Measurements from ENCODE around the gene FREM1.

FREM1 gene

GRCh38 chr9:14956208-14956607, 46.0 kb upstream of the FREM1 start:
- no peak for TF ChIP-seq CTCF (IDR thresholded peaks at IDR 0.05; ENCODE audit: insufficient read depth, low read length, poor library complexity, severe bottlenecking)
- no peak for TF ChIP-seq EZH2phosphoT487 (conservative IDR thresholded peaks at IDR 0.05; ENCODE audit: low read length)
- Histone ChIP-seq H3K4me2 (ENCODE audit: low read depth, low read length, poor library complexity, severe bottlenecking) (no peak overlapping the region), H3F3A (ENCODE audit: insufficient read depth) (no peaks in the 10 kb centered on the region), H3K27me3 (ENCODE audit: low read length) (no peaks in the 10 kb centered on the region), H3K36me3 (ENCODE audit: low read length) (no peaks in the 10 kb centered on the region), H4K20me1 (ENCODE audit: low read depth, low read length) (no peaks in the 10 kb centered on the region), H3K4me3 (ENCODE audit: insufficient read depth, low read length, poor library complexity, severe bottlenecking) (no peak overlapping the region), H2AFZ (ENCODE audit: low read depth, low read length, severe bottlenecking) (no peak overlapping the region), H3K9me2 (replicated peaks; ENCODE audit: insufficient read depth, low read length) (no peaks in the 10 kb centered on the region), H3K9me3 (ENCODE audit: insufficient read depth, low read length) (no peaks in the 10 kb centered on the region), H3K9ac (ENCODE audit: low read length) (no peak overlapping the region), H3K27ac (ENCODE audit: low read depth, low read length) (no peak overlapping the region), H3K79me2 (ENCODE audit: insufficient read depth, low read length) (no peaks in the 10 kb centered on the region)

GRCh38 chr9:14945351-14945750, 35.1 kb upstream of the FREM1 start:
- H3K27ac ChIP-seq (ENCODE audit: low read depth, low read length), result no peak overlapping the region
- H3K9me3 ChIP-seq (ENCODE audit: insufficient read depth, low read length), result no peaks in the 10 kb centered on the region
- H3K9ac ChIP-seq (ENCODE audit: low read length), result no peak overlapping the region
- no peaks in the 10 kb centered on the region for H3K36me3 ChIP-seq (ENCODE audit: low read length)
- H3K9me2 ChIP-seq (replicated peaks; ENCODE audit: insufficient read depth, low read length), result no peaks in the 10 kb centered on the region
- no peak for TF ChIP-seq EZH2phosphoT487 (conservative IDR thresholded peaks at IDR 0.05; ENCODE audit: low read length)
- TF ChIP-seq CTCF (IDR thresholded peaks at IDR 0.05; ENCODE audit: insufficient read depth, low read length, poor library complexity, severe bottlenecking), result no peak
- H4K20me1 ChIP-seq (ENCODE audit: low read depth, low read length), result no peaks in the 10 kb centered on the region
- H3K27me3 ChIP-seq (ENCODE audit: low read length), result no peaks in the 10 kb centered on the region
- no peak overlapping the region for H2AFZ ChIP-seq (ENCODE audit: low read depth, low read length, severe bottlenecking)
- no peak overlapping the region for H3K4me2 ChIP-seq (ENCODE audit: low read depth, low read length, poor library complexity, severe bottlenecking)
- H3K4me3 ChIP-seq (ENCODE audit: insufficient read depth, low read length, poor library complexity, severe bottlenecking), result no peak overlapping the region
- H3K79me2 ChIP-seq (ENCODE audit: insufficient read depth, low read length), result no peaks in the 10 kb centered on the region
- no peaks in the 10 kb centered on the region for H3F3A ChIP-seq (ENCODE audit: insufficient read depth)

- H3K4me3 ChIP-seq (ENCODE audit: insufficient read depth, low read length, poor library complexity, severe bottlenecking), result no peak overlapping the region
- H3K79me2 ChIP-seq (ENCODE audit: insufficient read depth, low read length), result no peaks in the 10 kb centered on the region
- no peak overlapping the region for H2AFZ ChIP-seq (ENCODE audit: low read depth, low read length, severe bottlenecking)
- H3K36me3 ChIP-seq (ENCODE audit: low read length), result no peaks in the 10 kb centered on the region
- H3K9me3 ChIP-seq (ENCODE audit: insufficient read depth, low read length), result no peaks in the 10 kb centered on the region
- no peak overlapping the region for H3K4me2 ChIP-seq (ENCODE audit: low read depth, low read length, poor library complexity, severe bottlenecking)
- no peak overlapping the region for H3K9ac ChIP-seq (ENCODE audit: low read length)
- no peaks in the 10 kb centered on the region for H3K9me2 ChIP-seq (replicated peaks; ENCODE audit: insufficient read depth, low read length)
- H3K27ac ChIP-seq (ENCODE audit: low read depth, low read length), result no peak overlapping the region
- no peaks in the 10 kb centered on the region for H3K27me3 ChIP-seq (ENCODE audit: low read length)
- TF ChIP-seq CTCF (IDR thresholded peaks at IDR 0.05; ENCODE audit: insufficient read depth, low read length, poor library complexity, severe bottlenecking), result no peak
- no peak for TF ChIP-seq EZH2phosphoT487 (conservative IDR thresholded peaks at IDR 0.05; ENCODE audit: low read length)
- H3F3A ChIP-seq (ENCODE audit: insufficient read depth), result no peaks in the 10 kb centered on the region
- H4K20me1 ChIP-seq (ENCODE audit: low read depth, low read length), result no peaks in the 10 kb centered on the region
Measured at GRCh38 chr9:14941501-14942405, 31.5 kb upstream of the FREM1 start.

All from SU-DHL-6 (cell line).